HG03520 (cell line): Measurements from ENCODE around the gene MBOAT2.
"Not testable (repeated sequence)": the region's sequence is repeated elsewhere in the genome, so short reads cannot be mapped to it uniquely, and the experiment has no call there.

Source experiments
- ATAC-seq: cut with Tn5 transposase; IDR thresholded peaks from one replicate; pipeline ENCODE4 v1.9.1; 2021; ENCODE audit warnings: mild to moderate bottlenecking, moderate library complexity; ENCODE audit not compliant: unreplicated experiment

The MBOAT2 gene

GRCh38 chr2:9003616-9004337 lies at the start of gene MBOAT2:
Gene MBOAT2, minus strand, starts transcription at chr2:9003684. Its CDS starts 70 bp downstream, at chr2:9003614.
- ATAC-seq: peak; percentile 83

GRCh38 chr2:9052821-9053533 lies 49.5 kb upstream of the MBOAT2 start:
- ATAC-seq: no peak

- ATAC-seq: not testable (repeated sequence)
These were observed 48.0 kb upstream of the MBOAT2 start for GRCh38 chr2:9051451-9051850.

- ATAC-seq: no peak
These were observed 46.8 kb upstream of the MBOAT2 start for GRCh38 chr2:9050122-9050809.

GRCh38 chr2:9045595-9045994 lies 42.1 kb upstream of the MBOAT2 start:
- ATAC-seq: no peak

GRCh38 chr2:9043491-9043890 lies 40.0 kb upstream of the MBOAT2 start:
- ATAC-seq: not testable (repeated sequence)

GRCh38 chr2:9037166-9037565 lies 33.7 kb upstream of the MBOAT2 start:
- ATAC-seq: no peak

GRCh38 chr2:9033385-9034168 lies 30.1 kb upstream of the MBOAT2 start:
- no peak for ATAC-seq

- no peak for ATAC-seq
These were observed 29.2 kb upstream of the MBOAT2 start for GRCh38 chr2:9032536-9033255.

GRCh38 chr2:9032121-9032520 lies 28.6 kb upstream of the MBOAT2 start:
- ATAC-seq: no peak

GRCh38 chr2:9031246-9031645 lies 27.8 kb upstream of the MBOAT2 start:
- ATAC-seq: no peak

- ATAC-seq: no peak
These were observed 27.4 kb upstream of the MBOAT2 start for GRCh38 chr2:9030841-9031240.

GRCh38 chr2:9030190-9030589 lies 26.7 kb upstream of the MBOAT2 start:
- no peak for ATAC-seq

- ATAC-seq: no peak
These were observed 26.2 kb upstream of the MBOAT2 start for GRCh38 chr2:9029721-9030120.

- ATAC-seq: no peak
These were observed 24.4 kb upstream of the MBOAT2 start for GRCh38 chr2:9027884-9028283.

GRCh38 chr2:9025746-9026145 lies 22.3 kb upstream of the MBOAT2 start:
- no peak for ATAC-seq

GRCh38 chr2:9024575-9024974 lies 21.1 kb upstream of the MBOAT2 start:
- no peak for ATAC-seq

GRCh38 chr2:9021563-9022211 lies 18.2 kb upstream of the MBOAT2 start:
- ATAC-seq: no peak

- no peak for ATAC-seq
These were observed 16.8 kb upstream of the MBOAT2 start for GRCh38 chr2:9020267-9020666.

- no peak for ATAC-seq
These were observed 15.1 kb upstream of the MBOAT2 start for GRCh38 chr2:9018534-9018933.
